ENCODE results near the gene ITIH4.

Gene ITIH4

GRCh38 chr3:52816199-52816598 lies 14.3 kb downstream of the ITIH4 start:
- 98% methylated on average over 6 of the region's 6 CpGs for WGBS
- H3K4me3 ChIP-seq (ENCODE audit: low read length): no peak overlapping the region
- H3K36me3 ChIP-seq (ENCODE audit: insufficient read depth, low read length): no peaks in the 10 kb centered on the region
- no peak overlapping the region for H3K27ac ChIP-seq (ENCODE audit: low read depth, low read length)
- H3K27me3 ChIP-seq (ENCODE audit: insufficient read depth, low read length): no peaks in the 10 kb centered on the region
- H3K9ac ChIP-seq (ENCODE audit: low read depth, low read length): no peak overlapping the region
- no peaks in the 10 kb centered on the region for H3K9me3 ChIP-seq (ENCODE audit: insufficient read depth, low read depth, low read length)
- peaks cover 8% of the 10 kb centered on the region; the same call in 1 of the 2 replicates for H3K4me1 ChIP-seq (ENCODE audit: insufficient read depth, low read length)

GRCh38 chr3:52813810-52814209 lies 16.7 kb downstream of the ITIH4 start:
- no peaks in the 10 kb centered on the region for H3K9me3 ChIP-seq (ENCODE audit: insufficient read depth, low read depth, low read length)
- H3K27ac ChIP-seq (ENCODE audit: low read depth, low read length): no peak overlapping the region
- H3K4me1 ChIP-seq (ENCODE audit: insufficient read depth, low read length): no peaks in the 10 kb centered on the region
- H3K27me3 ChIP-seq (ENCODE audit: insufficient read depth, low read length): no peaks in the 10 kb centered on the region
- 90% methylated on average over 8 of the region's 8 CpGs for WGBS
- H3K36me3 ChIP-seq (ENCODE audit: insufficient read depth, low read length): no peaks in the 10 kb centered on the region
- H3K4me3 ChIP-seq (ENCODE audit: low read length): no peak overlapping the region
- no peak overlapping the region for H3K9ac ChIP-seq (ENCODE audit: low read depth, low read length)

GRCh38 chr3:52811452-52812011 lies 18.9 kb downstream of the ITIH4 start:
- Histone ChIP-seq H3K9ac (ENCODE audit: low read depth, low read length) (no peak overlapping the region), H3K4me3 (ENCODE audit: low read length) (no peak overlapping the region), H3K36me3 (ENCODE audit: insufficient read depth, low read length) (no peaks in the 10 kb centered on the region), H3K27ac (ENCODE audit: low read depth, low read length) (no peak overlapping the region), H3K9me3 (ENCODE audit: insufficient read depth, low read depth, low read length) (no peaks in the 10 kb centered on the region), H3K4me1 (ENCODE audit: insufficient read depth, low read length) (no peaks in the 10 kb centered on the region), H3K27me3 (ENCODE audit: insufficient read depth, low read length) (no peaks in the 10 kb centered on the region)
- WGBS: 87% methylated on average over 7 of the region's 7 CpGs

GRCh38 chr3:52810923-52811322 lies 19.5 kb downstream of the ITIH4 start:
- no peaks in the 10 kb centered on the region for H3K9me3 ChIP-seq (ENCODE audit: insufficient read depth, low read depth, low read length)
- no peaks in the 10 kb centered on the region for H3K36me3 ChIP-seq (ENCODE audit: insufficient read depth, low read length)
- H3K4me1 ChIP-seq (ENCODE audit: insufficient read depth, low read length): no peaks in the 10 kb centered on the region
- H3K4me3 ChIP-seq (ENCODE audit: low read length): no peak overlapping the region
- 93% methylated on average over 11 of the region's 11 CpGs for WGBS
- H3K27ac ChIP-seq (ENCODE audit: low read depth, low read length): no peak overlapping the region
- no peaks in the 10 kb centered on the region for H3K27me3 ChIP-seq (ENCODE audit: insufficient read depth, low read length)
- no peak overlapping the region for H3K9ac ChIP-seq (ENCODE audit: low read depth, low read length)

- H3K4me3 ChIP-seq (ENCODE audit: low read length): no peak overlapping the region
- no peaks in the 10 kb centered on the region for H3K9me3 ChIP-seq (ENCODE audit: insufficient read depth, low read depth, low read length)
- H3K9ac ChIP-seq (ENCODE audit: low read depth, low read length): no peak overlapping the region
- 87% methylated on average over 7 of the region's 7 CpGs for WGBS
- H3K27ac ChIP-seq (ENCODE audit: low read depth, low read length): no peak overlapping the region
- no peaks in the 10 kb centered on the region for H3K27me3 ChIP-seq (ENCODE audit: insufficient read depth, low read length)
- H3K4me1 ChIP-seq (ENCODE audit: insufficient read depth, low read length): no peaks in the 10 kb centered on the region
- H3K36me3 ChIP-seq (ENCODE audit: insufficient read depth, low read length): no peaks in the 10 kb centered on the region
Measured at GRCh38 chr3:52809662-52810377, 20.7 kb downstream of the ITIH4 start.

- H3K9ac ChIP-seq (ENCODE audit: low read depth, low read length): no peak overlapping the region
- H3K4me3 ChIP-seq (ENCODE audit: low read length): no peak overlapping the region
- no peaks in the 10 kb centered on the region for H3K4me1 ChIP-seq (ENCODE audit: insufficient read depth, low read length)
- 83% methylated on average over 2 of the region's 2 CpGs for WGBS
- H3K9me3 ChIP-seq (ENCODE audit: insufficient read depth, low read depth, low read length): no peaks in the 10 kb centered on the region
- H3K36me3 ChIP-seq (ENCODE audit: insufficient read depth, low read length): no peaks in the 10 kb centered on the region
- no peaks in the 10 kb centered on the region for H3K27me3 ChIP-seq (ENCODE audit: insufficient read depth, low read length)
- no peak overlapping the region for H3K27ac ChIP-seq (ENCODE audit: low read depth, low read length)
Measured at GRCh38 chr3:52809149-52809548, 21.3 kb downstream of the ITIH4 start.

- Histone ChIP-seq H3K36me3 (ENCODE audit: insufficient read depth, low read length) (no peaks in the 10 kb centered on the region), H3K27me3 (ENCODE audit: insufficient read depth, low read length) (no peaks in the 10 kb centered on the region), H3K9ac (ENCODE audit: low read depth, low read length) (no peak overlapping the region), H3K9me3 (ENCODE audit: insufficient read depth, low read depth, low read length) (no peaks in the 10 kb centered on the region), H3K27ac (ENCODE audit: low read depth, low read length) (no peak overlapping the region), H3K4me3 (ENCODE audit: low read length) (no peak overlapping the region), H3K4me1 (ENCODE audit: insufficient read depth, low read length) (no peaks in the 10 kb centered on the region)
- 83% methylated on average over 19 of the region's 19 CpGs for WGBS
Measured at GRCh38 chr3:52805270-52806039, 25.0 kb downstream of the ITIH4 start.

GRCh38 chr3:52801839-52802238 lies 28.6 kb downstream of the ITIH4 start:
- Histone ChIP-seq H3K9ac (ENCODE audit: low read depth, low read length) (no peak overlapping the region), H3K4me1 (ENCODE audit: insufficient read depth, low read length) (no peaks in the 10 kb centered on the region), H3K36me3 (ENCODE audit: insufficient read depth, low read length) (no peaks in the 10 kb centered on the region), H3K9me3 (ENCODE audit: insufficient read depth, low read depth, low read length) (no peaks in the 10 kb centered on the region), H3K27ac (ENCODE audit: low read depth, low read length) (no peak overlapping the region), H3K27me3 (ENCODE audit: insufficient read depth, low read length) (no peaks in the 10 kb centered on the region), H3K4me3 (ENCODE audit: low read length) (no peak overlapping the region)
- WGBS: 86% methylated on average over 5 of the region's 5 CpGs

GRCh38 chr3:52800079-52800478 lies 30.4 kb downstream of the ITIH4 start:
- 95% methylated on average over 7 of the region's 7 CpGs for WGBS
- H3K4me3 ChIP-seq (ENCODE audit: low read length): no peak overlapping the region
- no peak overlapping the region for H3K27ac ChIP-seq (ENCODE audit: low read depth, low read length)
- H3K9ac ChIP-seq (ENCODE audit: low read depth, low read length): no peak overlapping the region
- no peaks in the 10 kb centered on the region for H3K4me1 ChIP-seq (ENCODE audit: insufficient read depth, low read length)
- H3K9me3 ChIP-seq (ENCODE audit: insufficient read depth, low read depth, low read length): no peaks in the 10 kb centered on the region
- H3K36me3 ChIP-seq (ENCODE audit: insufficient read depth, low read length): no peaks in the 10 kb centered on the region
- no peaks in the 10 kb centered on the region for H3K27me3 ChIP-seq (ENCODE audit: insufficient read depth, low read length)

GRCh38 chr3:52798978-52799476 lies 31.4 kb downstream of the ITIH4 start:
- Histone ChIP-seq H3K27ac (ENCODE audit: low read depth, low read length) (no peak overlapping the region), H3K9me3 (ENCODE audit: insufficient read depth, low read depth, low read length) (no peaks in the 10 kb centered on the region), H3K4me1 (ENCODE audit: insufficient read depth, low read length) (no peaks in the 10 kb centered on the region), H3K27me3 (ENCODE audit: insufficient read depth, low read length) (no peaks in the 10 kb centered on the region), H3K9ac (ENCODE audit: low read depth, low read length) (no peak overlapping the region), H3K4me3 (ENCODE audit: low read length) (no peak overlapping the region), H3K36me3 (ENCODE audit: insufficient read depth, low read length) (no peaks in the 10 kb centered on the region)
- 68% methylated on average over 14 of the region's 14 CpGs for WGBS

- WGBS: 93% methylated on average over 10 of the region's 10 CpGs
- H3K9ac ChIP-seq (ENCODE audit: low read depth, low read length): no peak overlapping the region
- H3K9me3 ChIP-seq (ENCODE audit: insufficient read depth, low read depth, low read length): no peaks in the 10 kb centered on the region
- no peak overlapping the region for H3K4me3 ChIP-seq (ENCODE audit: low read length)
- H3K4me1 ChIP-seq (ENCODE audit: insufficient read depth, low read length): no peaks in the 10 kb centered on the region
- no peaks in the 10 kb centered on the region for H3K27me3 ChIP-seq (ENCODE audit: insufficient read depth, low read length)
- H3K27ac ChIP-seq (ENCODE audit: low read depth, low read length): no peak overlapping the region
- no peaks in the 10 kb centered on the region for H3K36me3 ChIP-seq (ENCODE audit: insufficient read depth, low read length)
Measured at GRCh38 chr3:52798376-52798977, 32.0 kb downstream of the ITIH4 start.

All from HUES64 (cell line).